GM18870 (cell line): ENCODE measurements around the gene C4B.

ENCODE experiments used
- ATAC-seq: cut with Tn5 transposase; IDR thresholded peaks from one replicate; pipeline ENCODE4 v1.9.1; 2021; ENCODE audit warnings: moderate library complexity; ENCODE audit not compliant: unreplicated experiment

C4B gene

GRCh38 chr6:32081168-32081990 lies 66.8 kb downstream of the C4B start:
- no peak for ATAC-seq

- ATAC-seq = no peak
Measured at GRCh38 chr6:32082478-32082877, 67.9 kb downstream of the C4B start.

GRCh38 chr6:32082935-32083334 lies 68.3 kb downstream of the C4B start:
- no peak for ATAC-seq

GRCh38 chr6:32083812-32084768 lies 69.5 kb downstream of the C4B start:
- no peak for ATAC-seq

DNA sequence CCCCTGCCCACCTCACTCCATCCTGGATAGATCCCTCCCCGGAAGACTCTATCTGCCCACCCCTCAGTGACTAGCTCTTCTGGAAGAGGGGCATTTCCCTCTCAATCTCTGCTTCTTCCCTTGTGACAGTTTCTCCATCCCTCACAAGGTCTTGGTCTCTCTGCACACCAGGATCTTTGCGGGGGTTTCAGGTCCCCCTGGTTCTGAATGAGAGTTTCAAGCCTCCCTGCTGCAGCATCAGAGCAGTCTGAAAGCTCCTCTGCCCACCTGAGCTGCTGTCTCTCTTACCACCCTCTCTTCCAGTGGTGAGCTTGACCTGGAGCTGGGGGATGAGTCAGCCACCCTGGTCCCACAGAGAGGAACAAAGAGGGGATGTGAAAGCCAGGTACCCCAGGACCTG lies 70.2 kb downstream of the C4B start:
- no peak for ATAC-seq
